HPDE6-E6E7 (cell line): Measurements from ENCODE around the gene FAM9B.

Experiments
- DNase-seq: peaks from one replicate; pipeline ENCODE4 v3.0.0; 2011; ENCODE audit warnings: missing footprints; ENCODE audit errors: extremely low spot score

The FAM9B gene

GRCh38 chrX:8980756-8981155 lies 53.2 kb downstream of the FAM9B start:
- DNase-seq = no peak
